HG03095 (cell line): ENCODE results near the gene RYR3.
"Not testable (repeated sequence)": the region's sequence is repeated elsewhere in the genome, so short reads cannot be mapped to it uniquely, and the experiment has no call there.

Source experiments
- ATAC-seq: cut with Tn5 transposase; IDR thresholded peaks from one replicate; pipeline ENCODE4 v1.9.1; 2021; ENCODE audit warnings: moderate library complexity; ENCODE audit not compliant: unreplicated experiment

The RYR3 gene

DNA sequence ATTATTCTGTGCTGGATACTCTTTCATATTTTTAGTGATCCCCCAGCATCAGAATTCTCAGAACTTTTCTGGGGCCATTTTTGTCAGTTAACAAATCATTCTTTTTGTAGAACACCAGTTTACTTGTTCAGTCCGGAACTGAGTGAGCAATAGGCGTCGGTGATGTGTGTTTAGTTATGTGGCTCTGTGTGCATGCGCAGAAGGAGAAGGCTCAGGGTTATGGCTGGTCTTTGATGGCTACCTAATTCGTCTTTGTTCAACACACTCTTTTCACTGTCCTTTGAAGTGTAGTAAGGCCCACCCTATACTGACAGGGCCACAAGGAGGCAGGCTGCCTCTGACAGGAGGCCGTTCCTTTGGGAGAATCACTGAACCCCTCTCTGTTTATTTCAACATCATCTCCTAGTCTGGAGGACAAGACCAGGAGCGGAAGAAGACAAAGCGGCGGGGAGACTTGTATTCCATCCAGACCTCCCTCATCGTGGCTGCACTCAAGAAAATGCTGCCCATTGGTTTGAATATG, 499.4 kb downstream of the RYR3 start:
- no peak for ATAC-seq

DNA sequence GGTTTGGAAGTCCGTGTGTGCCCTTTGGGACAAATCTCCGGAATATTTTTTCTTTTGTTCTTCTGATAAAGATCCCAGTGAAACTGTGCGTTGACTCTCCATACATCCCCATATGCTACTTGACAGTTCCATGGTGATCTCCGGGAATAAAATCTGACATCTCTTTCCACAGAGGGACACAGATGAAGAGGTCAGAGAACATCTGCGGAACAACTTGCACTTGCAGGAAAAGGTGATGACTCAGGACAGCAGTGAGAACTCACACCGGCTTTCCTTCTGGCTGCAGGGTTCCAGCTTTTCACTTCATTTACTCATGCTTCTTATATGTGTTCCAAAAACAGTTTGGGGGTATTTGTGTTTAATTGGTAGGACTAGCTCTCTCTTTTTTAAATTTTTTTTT, 500.0 kb downstream of the RYR3 start:
- ATAC-seq: no peak

DNA sequence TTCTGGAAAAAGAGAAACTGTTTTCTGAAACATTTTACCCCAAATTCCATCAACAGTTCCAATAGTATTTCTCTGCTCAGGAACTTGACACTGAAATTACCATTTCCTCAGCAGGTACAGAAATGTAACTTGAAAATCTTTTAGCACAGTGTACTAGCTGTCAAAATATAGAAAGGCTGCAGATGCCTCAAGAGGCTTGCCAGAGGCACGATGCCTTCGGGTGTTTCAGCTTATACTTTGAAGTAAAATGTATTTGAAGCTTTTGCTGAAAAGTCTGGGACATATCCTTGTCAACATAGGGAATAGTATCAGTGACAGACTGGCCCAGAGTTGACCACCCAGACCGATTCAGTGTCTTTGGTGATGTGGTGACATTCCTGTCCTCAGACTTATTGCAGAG, 503.1 kb downstream of the RYR3 start:
- ATAC-seq: no peak

DNA sequence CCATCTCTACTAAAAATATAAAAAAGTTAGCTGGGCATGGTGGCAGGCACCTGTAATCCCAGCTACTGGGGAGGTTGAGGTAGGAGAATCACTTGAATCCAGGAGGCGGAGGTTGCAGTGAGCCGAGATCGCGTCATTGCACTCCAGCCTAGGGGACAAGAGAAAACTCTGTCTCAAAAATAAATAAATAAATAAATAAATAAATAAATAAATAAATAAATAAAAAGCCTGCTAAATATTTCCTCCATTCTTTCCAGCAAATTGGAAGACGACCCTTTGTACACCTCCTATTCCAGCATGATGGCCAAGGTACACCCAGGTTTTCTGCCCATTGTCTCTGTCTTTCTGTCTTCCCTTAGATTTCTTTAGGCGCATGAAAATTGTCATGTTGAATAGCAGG, 508.7 kb downstream of the RYR3 start:
- not testable (repeated sequence) for ATAC-seq

DNA sequence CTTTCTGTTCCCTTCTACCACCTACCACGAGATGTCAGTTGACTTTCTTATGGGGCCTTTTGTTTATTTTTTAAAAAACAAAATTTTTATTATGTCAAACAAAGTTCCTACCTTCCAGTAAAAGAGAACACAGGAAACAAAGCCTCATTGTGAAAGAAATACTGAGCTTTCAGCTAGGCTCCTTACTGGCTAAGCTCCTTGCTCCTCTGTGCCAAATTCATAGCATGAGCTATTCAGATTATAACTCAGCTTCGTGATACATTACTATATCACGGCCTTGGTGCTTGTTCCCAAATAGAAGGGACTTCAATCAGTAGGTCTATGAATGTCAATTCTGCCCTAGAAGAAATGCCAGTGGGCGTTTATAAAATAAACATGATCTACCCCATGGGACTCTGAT, 511.7 kb downstream of the RYR3 start:
- no peak for ATAC-seq

DNA sequence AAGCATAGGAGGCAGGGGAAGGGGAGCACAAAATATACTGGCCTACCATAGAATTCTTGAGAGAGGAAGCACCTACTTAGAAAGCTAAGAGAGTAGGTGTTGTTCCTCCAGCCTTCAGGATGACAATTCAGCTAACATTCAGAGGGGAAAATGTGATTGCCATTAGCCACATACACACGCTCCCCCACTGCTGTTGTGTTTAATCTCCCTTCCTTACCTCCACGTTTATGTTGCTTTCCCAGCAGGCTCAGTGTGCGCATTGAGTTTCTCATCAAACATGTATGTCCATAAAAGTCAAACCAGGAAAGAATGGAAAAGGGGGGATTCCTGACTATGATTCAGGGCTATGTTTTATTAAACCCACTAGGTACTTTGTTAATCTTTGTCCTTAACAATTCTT, 512.4 kb downstream of the RYR3 start:
- no peak for ATAC-seq

DNA sequence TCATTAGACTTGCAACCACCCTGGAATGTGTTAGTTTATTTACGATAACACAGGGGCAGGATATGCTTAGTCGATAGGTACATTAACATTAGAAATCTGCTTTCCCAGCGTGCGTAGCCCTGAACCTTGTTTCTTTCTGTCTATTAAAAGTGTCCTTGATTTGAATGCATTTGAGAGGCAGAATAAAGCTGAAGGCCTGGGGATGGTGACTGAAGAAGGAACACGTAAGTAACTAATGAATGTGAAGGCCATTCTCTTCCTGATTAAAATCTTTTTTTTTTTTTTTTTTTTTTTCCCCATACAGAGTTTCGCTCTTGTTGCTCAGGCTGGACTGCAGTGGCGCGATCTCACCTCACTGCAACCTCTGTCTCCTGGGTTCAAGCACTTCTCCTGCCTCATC, 514.7 kb downstream of the RYR3 start:
- ATAC-seq: no peak

DNA sequence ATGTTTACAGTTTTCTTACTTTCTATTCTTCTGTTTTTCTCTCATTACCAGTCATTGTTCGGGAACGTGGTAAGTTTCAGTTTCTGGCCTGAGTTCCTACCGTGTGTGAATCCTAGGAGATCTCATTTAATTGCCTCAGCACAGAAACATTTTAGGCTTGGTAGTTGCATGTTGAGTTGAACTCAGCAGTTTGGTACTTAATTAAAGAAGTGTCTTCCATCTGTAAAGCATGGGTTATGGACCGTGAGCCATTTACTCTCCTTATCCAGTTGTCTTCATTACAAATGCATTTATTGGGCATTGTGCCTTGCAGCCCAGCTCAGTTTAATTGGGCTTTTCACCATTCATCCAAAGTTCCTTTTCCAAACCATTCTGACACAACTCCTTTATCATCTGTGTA, 515.4 kb downstream of the RYR3 start:
- no peak for ATAC-seq

DNA sequence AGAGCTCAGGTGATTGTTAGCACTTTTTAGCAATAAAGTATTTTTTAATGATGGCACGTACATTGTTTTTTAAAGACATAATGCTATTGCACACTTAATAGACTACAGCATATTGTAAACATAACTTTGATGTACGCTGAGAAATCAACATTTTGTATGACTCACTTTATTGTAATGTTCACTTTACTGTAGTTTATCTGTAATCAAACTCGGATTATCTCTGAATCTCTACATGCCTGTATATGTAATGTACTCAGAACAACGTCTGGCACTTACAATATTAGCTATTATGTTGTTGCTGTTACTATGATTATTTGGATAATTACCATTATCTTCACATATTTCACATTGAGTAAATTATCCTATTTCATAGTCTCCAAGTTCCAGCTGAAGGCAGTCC, 519.6 kb downstream of the RYR3 start:
- ATAC-seq: no peak

DNA sequence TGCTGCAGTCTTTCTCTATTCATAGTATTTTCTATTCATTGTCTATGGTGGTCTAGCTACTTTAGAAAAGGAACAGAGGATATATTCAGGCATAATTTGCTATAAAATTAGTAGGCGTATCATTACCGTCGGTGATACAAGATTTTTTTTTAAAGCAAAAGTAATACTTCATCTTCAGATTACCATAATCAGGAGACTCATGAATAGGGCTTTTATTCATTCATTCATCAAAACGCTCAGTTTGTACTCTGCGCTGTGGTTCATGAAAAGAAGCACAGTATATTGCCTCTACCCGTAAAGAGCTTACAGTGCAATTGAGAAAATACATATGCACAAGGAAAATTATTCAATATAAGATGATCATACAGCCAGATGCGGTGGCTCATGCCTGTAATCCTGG, 520.9 kb downstream of the RYR3 start:
- no peak for ATAC-seq

DNA sequence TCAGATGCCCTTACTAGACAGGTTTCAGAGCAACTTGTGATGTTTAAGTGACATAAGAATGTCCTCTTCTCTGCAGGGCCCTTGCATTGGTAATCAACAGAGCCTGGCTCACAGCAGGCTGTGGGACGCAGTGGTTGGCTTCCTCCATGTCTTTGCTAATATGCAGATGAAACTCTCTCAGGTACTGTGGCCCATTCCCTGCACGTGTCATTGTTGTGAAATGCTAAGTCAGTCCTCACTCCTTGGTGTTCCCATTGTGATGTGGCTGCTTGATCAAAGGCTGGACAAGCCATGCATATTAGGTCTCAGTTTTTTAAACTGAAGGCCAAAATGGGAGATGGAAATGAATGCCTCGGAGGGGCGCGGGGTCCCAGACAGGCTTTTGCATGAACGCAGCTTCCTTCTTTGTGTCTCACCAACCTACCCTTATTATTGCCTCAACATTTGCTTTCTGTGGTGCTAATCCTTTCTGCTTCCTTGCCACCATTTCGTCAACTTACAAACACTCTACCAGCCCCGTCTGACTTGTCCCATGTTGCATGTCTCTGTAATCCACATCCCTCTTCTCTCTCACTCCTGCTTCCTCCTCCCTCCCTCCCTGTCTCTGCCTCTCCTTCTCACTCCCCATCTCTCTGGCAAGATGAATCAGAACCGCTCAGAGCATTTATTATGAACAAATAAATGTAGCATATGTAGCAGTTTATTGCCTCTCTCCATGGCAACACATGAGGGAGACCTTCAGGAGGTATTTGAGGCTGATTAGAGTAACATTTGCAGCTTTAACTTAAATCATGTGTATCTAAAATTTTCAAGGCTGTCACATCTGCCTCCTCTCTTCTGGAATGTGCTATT, 524.4 kb downstream of the RYR3 start:
- ATAC-seq: no peak

DNA sequence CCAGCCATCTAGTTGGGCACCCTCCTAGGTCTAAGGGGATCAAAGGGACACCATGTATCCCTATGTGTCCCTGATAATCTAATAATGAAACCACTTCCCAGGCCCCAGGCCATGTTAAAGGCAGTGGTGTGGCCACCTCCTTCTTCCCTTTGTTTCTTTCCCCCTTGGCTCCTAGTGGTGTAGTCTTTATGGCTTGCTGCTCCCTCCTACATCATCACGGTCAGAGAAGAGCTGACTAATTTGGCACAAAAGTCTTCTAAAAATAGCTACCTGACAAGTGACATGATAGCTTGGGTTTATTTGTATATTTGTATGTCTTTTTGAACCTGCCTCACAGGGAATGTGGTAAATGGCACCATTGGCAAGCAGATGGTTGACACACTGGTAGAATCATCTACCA, 526.5 kb downstream of the RYR3 start:
- ATAC-seq: no peak

DNA sequence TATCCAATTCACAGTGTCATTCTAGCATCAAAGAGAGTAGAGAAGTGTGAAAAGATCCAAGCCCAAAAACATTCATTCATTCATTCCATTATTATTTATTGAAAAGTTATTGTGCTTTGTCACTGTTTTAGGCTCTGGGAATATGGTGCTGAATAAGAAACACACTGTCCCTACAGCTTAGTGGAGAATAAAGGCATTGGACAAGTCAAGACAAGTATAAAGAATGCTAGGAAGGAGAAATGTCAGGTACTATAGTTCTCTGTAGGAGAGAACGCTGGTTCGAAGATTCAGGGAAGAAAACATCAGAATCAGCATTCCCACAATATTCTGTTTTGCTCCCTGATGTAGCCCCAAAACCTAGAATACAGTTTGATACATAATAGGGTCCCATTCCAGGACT, 528.8 kb downstream of the RYR3 start:
- ATAC-seq: no peak

DNA sequence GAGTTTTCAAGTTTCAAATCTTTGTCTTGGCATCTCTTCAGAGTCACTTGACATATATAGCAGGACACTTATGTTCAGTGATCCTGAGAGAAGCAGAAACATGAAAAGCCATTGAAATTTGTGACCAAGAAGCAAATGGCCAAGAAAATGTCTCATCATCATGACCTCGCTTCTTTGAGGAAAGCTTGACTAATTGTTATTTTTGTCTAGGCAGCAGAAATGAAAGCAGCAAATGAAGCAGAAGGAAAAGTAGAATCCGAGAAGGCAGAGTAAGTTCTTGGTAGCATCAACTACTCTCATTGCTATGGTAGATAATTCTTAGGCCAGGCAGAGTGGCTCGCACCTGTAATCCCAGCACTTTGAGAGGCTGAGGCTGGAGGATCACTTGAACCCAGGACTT, 529.8 kb downstream of the RYR3 start:
- no peak for ATAC-seq

DNA sequence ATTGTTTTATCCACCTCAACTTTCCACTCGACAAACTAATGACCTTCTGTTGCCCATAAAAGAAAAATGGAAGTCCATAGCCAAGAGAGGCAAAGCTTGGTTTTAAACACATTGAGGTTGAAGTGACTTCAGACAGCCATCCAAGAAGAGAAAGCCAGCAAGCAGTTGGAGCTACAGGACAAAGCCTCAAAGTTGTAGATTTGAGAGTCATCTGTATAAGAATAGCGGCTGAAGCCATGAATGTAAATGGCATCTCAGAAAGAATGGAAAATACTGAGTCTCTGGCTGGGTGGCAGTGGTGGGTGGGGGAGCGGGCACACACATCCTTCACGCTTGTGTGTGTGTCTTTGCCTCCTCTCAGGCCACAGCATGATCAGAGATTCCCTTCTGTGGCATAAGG, 533.4 kb downstream of the RYR3 start:
- ATAC-seq: no peak

DNA sequence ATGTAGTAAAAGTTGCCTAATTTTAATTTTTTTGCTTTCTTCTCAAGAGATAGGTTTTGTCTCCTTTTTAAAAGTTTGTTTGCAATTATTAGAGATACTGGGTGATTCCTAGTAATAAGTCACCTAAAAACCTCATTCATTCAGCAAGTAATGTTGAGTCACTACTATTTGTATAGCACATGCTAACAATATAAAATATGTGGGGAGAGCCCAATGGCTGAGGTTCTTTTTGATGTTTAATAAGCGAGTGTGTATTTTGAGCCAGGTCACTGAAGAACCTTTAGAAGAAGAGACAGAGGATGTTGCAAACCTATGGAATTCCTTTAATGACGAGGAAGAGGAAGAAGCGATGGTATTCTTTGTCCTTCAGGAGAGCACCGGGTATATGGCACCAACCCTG, 533.8 kb downstream of the RYR3 start:
- no peak for ATAC-seq

DNA sequence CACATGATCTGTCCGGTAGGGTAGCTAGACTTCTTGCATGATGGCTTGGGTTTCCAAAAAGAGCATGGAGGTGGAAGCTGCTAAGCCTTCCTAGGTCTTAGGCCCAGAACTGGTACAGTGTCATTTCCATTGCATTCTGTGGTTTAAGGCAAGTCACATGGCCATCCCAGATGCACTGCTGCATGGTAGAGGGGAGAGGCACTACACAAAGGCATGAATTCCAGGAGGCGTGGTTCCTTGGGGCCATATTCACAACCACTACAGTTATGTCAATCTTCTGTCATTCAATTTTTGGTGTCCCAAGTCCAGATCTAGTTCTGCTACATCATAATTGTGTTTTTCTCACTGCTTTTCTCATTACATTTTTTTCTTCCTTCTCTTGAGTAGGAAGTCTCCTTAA, 535.4 kb downstream of the RYR3 start:
- ATAC-seq: no peak

DNA sequence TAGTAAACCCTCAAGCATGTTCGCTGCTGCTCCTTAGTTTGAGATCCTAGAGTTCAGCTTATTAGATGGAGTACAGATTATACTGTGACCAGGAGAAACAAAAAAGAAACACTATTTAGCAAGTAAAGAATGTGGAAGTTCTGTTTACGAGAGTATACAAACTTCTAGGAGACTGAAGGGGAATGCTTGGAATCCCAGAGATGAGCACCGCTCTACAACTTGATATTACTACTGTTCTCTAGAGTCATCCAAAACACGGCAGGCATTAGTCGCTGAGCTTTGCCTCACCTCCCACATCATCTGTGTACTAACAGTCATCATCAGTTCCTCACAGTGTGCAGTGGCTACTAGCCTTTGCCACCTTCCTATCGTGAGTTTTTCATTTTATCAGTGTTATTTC, 536.1 kb downstream of the RYR3 start:
- ATAC-seq: no peak

DNA sequence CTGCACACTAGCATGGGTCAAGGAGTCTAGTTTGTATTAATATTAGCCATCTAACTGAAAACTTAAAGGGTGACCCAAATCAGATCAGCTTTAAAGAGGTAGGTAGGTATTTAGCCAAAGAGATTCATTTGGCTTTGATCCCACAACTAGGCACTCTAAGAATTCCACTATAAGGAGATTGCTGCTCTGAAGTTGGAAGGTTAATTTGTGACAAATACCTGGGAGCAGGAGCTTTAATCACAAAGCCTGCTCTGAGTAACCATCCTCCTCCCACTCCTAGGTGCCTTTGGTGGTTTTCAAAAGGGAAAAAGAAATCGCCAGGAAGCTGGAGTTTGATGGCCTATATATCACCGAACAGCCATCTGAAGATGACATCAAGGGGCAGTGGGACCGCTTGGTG, 537.2 kb downstream of the RYR3 start:
- ATAC-seq: no peak

DNA sequence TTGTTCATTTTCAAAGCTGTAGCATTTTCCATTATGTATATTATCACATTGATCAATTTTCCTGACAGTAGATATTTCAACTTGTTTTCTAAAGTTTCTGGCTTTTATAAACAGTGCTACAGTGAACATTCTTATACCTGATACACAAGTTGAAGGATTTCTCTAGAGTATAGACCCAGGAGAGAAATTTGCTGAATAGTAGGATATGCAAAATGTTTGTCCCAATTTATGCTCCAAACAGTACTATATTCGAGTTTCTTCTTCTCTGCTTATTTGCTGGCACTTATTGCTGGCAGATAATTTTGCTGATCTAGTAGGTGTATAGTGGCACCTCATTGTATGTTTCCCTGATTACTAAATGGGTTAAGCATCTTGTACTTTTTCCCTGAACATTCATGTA, 540.3 kb downstream of the RYR3 start:
- ATAC-seq: no peak

DNA sequence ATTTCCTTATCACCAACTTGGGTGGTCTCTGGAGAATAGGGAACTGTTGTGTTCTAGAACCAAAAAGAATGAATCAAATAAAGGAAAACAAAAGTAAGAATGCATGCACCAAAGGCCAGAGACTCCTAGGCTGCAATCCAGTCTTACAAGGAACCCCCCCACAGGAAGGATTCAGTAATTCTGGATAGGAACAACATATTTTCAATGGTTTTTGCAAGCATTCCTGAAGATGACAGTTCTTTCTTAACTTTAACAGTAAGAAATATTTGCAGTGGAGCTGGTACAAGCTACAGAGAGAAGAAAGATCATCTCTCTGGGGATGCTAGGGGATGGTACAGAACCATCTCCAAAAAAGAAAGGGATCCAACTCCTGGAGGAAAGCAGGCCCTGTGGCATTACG, 541.3 kb downstream of the RYR3 start:
- no peak for ATAC-seq

DNA sequence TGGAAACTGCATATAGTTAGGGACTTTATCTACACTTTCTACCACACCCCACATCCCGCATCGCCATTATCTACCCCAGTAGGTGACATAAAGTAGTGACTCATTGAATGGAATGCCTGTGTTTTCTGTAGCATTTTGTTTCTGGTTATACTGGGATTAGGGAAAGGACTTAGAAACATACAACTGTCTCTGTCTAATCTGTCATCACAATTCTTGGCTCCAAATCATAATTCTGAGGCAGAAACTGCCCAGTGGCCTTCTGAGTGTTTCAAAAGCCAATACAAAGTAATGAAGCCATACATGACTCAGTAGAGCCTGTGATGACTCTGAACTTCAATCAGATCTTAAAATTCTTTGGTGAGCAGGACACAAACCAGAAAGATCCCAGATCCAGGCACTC, 541.8 kb downstream of the RYR3 start:
- no peak for ATAC-seq

DNA sequence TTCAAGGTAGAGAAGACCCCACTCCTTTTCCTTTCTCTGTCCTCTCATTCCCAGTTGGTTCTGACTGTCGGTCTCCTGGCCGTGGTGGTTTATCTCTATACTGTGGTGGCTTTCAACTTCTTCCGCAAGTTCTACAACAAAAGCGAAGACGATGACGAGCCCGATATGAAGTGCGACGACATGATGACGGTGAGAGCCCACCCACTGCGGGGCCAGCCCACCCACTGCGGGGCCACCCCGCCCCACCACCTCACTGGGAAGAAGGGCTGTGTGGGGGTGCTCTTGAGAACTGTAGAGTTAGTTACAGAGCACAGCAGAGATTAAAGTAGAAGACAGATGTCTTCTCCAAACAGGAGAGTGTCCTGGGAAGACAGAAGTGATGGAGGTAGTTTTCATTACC, 547.0 kb downstream of the RYR3 start:
- ATAC-seq: no peak
